Measurements from ENCODE around the gene C1QTNF5. TPM values are rescaled to one million over a fixed set of nuclear protein-coding genes. Genes with fewer than 3 reads are reported as not detected.

C1QTNF5 gene
- polyA plus RNA-seq, 3 donors = 22.5 to 25.9 (median 25.0) TPM

- no peak for DNase-seq (ENCODE audit: low read depth in 3 of 3, low spot score in 2 of 3)
Observed at GRCh38 chr11:119320240-119320775, 20.4 kb downstream of the C1QTNF5 start.

GRCh38 chr11:119319700-119320239 lies 20.9 kb downstream of the C1QTNF5 start:
- no peak for DNase-seq (ENCODE audit: low read depth in 3 of 3, low spot score in 2 of 3)

GRCh38 chr11:119319136-119319699 lies 21.5 kb downstream of the C1QTNF5 start:
- DNase-seq (ENCODE audit: low read depth in 3 of 3, low spot score in 2 of 3) = no peak

GRCh38 chr11:119318240-119319135 lies 22.2 kb downstream of the C1QTNF5 start:
- no peak for DNase-seq (ENCODE audit: low read depth in 3 of 3, low spot score in 2 of 3)

- no peak for DNase-seq (ENCODE audit: low read depth in 3 of 3, low spot score in 2 of 3)
Observed at GRCh38 chr11:119317592-119318239, 23.0 kb downstream of the C1QTNF5 start.

GRCh38 chr11:119316729-119317591 lies 23.7 kb downstream of the C1QTNF5 start, which contains the start of gene MCAM:
TSS of gene MCAM (minus strand) at chr11:119317130. CDS start at chr11:119317101, 29 bp downstream.
- DNase-seq (ENCODE audit: low read depth in 3 of 3, low spot score in 2 of 3) = no peak

- DNase-seq (ENCODE audit: low read depth in 3 of 3, low spot score in 2 of 3) = no peak
Observed at GRCh38 chr11:119316016-119316728, 24.5 kb downstream of the C1QTNF5 start.

- no peak for DNase-seq (ENCODE audit: low read depth in 3 of 3, low spot score in 2 of 3)
Observed at GRCh38 chr11:119315131-119316015, 25.3 kb downstream of the C1QTNF5 start.

- DNase-seq (ENCODE audit: low read depth in 3 of 3, low spot score in 2 of 3) = no peak
Observed at GRCh38 chr11:119314726-119315125, 26.0 kb downstream of the C1QTNF5 start.

- DNase-seq (ENCODE audit: low read depth in 3 of 3, low spot score in 2 of 3) = no peak
Observed at GRCh38 chr11:119310682-119311052, 30.0 kb downstream of the C1QTNF5 start.

- DNase-seq (ENCODE audit: low read depth in 3 of 3, low spot score in 2 of 3) = no peak
Observed at GRCh38 chr11:119309953-119310681, 30.6 kb downstream of the C1QTNF5 start.

- DNase-seq (ENCODE audit: low read depth in 3 of 3, low spot score in 2 of 3) = no peak
Observed at GRCh38 chr11:119309411-119309810, 31.3 kb downstream of the C1QTNF5 start.

GRCh38 chr11:119307974-119308373 lies 32.7 kb downstream of the C1QTNF5 start:
- DNase-seq (ENCODE audit: low read depth in 3 of 3, low spot score in 2 of 3) = no peak

- no peak for DNase-seq (ENCODE audit: low read depth in 3 of 3, low spot score in 2 of 3)
Observed at GRCh38 chr11:119307219-119307618, 33.5 kb downstream of the C1QTNF5 start.

- DNase-seq (ENCODE audit: low read depth in 3 of 3, low spot score in 2 of 3) = no peak
Observed at GRCh38 chr11:119306373-119306890, 34.3 kb downstream of the C1QTNF5 start.

GRCh38 chr11:119305556-119306372 lies 34.9 kb downstream of the C1QTNF5 start:
- DNase-seq (ENCODE audit: low read depth in 3 of 3, low spot score in 2 of 3) = no peak
